Ishikawa (cell line): ENCODE measurements around the gene SLC6A6.

Experiments used
- CEBPB ChIP-seq: IDR thresholded peaks from 2 replicates; pipeline ENCODE4 v1.6.1; 2012
- CREB1 ChIP-seq: IDR thresholded peaks from 2 replicates; pipeline ENCODE4 v1.6.1; 2012; ENCODE audit warnings: low read depth
- EGR1 ChIP-seq: IDR thresholded peaks from 2 replicates; pipeline ENCODE4 v1.6.1; 2012
- EP300 ChIP-seq: IDR thresholded peaks from 2 replicates; pipeline ENCODE4 v1.6.1; 2012; ENCODE audit warnings: borderline replicate concordance
- FOXM1 ChIP-seq: IDR thresholded peaks from 2 replicates; pipeline ENCODE4 v1.6.1; 2012; ENCODE audit warnings: low read depth, borderline replicate concordance
- MAX ChIP-seq: IDR thresholded peaks from 2 replicates; pipeline ENCODE4 v1.6.1; 2012
- NFIC ChIP-seq: IDR thresholded peaks from 2 replicates; pipeline ENCODE4 v1.6.1; 2012
- RAD21 ChIP-seq: IDR thresholded peaks from 2 replicates; pipeline ENCODE4 v1.6.1; 2012; ENCODE audit warnings: low read depth
- REST ChIP-seq: IDR thresholded peaks from 2 replicates; pipeline ENCODE4 v1.6.1; 2012; ENCODE audit warnings: low read depth, mild to moderate bottlenecking
- TAF1 ChIP-seq: IDR thresholded peaks from 2 replicates; pipeline ENCODE4 v1.6.1; 2012; ENCODE audit warnings: low read depth, mild to moderate bottlenecking
- TCF12 ChIP-seq: IDR thresholded peaks from 2 replicates; pipeline ENCODE4 v1.6.1; 2012; ENCODE audit warnings: low read depth
- TEAD4 ChIP-seq: IDR thresholded peaks from 2 replicates; pipeline ENCODE4 v1.6.1; 2012
- YY1 ChIP-seq: IDR thresholded peaks from 2 replicates; pipeline ENCODE4 v1.6.1; 2012; ENCODE audit warnings: low read depth
- ZBTB7A ChIP-seq: IDR thresholded peaks from 2 replicates; pipeline ENCODE4 v1.6.1; 2012; ENCODE audit warnings: low read depth
- TF ChIP-seq, protein P1 (sequence below): IDR thresholded peaks from 2 replicates; pipeline ENCODE4 v1.6.1; 2012

The SLC6A6 gene

DNA sequence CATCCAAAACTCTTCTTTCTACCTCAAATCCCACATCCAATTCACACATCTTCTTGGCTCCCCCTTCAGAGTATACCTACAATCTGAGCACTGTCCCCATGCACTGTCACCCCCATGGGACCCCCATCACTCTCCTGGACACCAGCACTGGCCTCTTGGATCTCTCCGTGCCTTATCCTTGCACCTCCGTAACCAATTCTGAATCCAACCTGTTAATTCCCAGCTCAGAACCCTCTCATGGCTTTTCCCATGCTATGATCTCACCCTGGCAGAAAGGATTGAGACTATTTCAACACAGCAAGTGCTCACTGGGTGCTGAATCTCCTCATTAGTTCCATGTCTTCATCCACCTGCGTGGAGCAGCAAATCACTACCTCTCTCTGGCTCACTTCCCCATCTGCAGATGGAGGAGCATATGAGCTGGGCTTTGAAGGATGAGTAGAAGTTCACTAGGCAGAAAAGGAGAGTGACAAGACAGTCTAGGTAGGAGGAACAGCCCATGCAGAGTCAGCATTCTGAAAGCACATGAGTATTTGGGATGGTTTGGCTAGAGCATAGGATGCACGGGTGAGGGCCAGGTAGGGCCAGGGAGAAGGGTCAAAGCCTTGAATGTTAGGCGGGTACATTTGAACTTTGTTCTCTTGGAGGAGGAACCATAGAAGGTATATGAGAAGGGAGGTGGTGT lies 48.7 kb downstream of the SLC6A6 start:
- TF ChIP-seq FOXM1 (no peak), CEBPB (no peak), EGR1 (no peak), YY1 (no peak), CREB1 (no peak), ZBTB7A (no peak), EP300 (no peak), MAX (no peak)
- TF ChIP-seq, protein P1, sequence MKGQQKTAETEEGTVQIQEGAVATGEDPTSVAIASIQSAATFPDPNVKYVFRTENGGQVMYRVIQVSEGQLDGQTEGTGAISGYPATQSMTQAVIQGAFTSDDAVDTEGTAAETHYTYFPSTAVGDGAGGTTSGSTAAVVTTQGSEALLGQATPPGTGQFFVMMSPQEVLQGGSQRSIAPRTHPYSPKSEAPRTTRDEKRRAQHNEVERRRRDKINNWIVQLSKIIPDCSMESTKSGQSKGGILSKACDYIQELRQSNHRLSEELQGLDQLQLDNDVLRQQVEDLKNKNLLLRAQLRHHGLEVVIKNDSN: no peak

DNA sequence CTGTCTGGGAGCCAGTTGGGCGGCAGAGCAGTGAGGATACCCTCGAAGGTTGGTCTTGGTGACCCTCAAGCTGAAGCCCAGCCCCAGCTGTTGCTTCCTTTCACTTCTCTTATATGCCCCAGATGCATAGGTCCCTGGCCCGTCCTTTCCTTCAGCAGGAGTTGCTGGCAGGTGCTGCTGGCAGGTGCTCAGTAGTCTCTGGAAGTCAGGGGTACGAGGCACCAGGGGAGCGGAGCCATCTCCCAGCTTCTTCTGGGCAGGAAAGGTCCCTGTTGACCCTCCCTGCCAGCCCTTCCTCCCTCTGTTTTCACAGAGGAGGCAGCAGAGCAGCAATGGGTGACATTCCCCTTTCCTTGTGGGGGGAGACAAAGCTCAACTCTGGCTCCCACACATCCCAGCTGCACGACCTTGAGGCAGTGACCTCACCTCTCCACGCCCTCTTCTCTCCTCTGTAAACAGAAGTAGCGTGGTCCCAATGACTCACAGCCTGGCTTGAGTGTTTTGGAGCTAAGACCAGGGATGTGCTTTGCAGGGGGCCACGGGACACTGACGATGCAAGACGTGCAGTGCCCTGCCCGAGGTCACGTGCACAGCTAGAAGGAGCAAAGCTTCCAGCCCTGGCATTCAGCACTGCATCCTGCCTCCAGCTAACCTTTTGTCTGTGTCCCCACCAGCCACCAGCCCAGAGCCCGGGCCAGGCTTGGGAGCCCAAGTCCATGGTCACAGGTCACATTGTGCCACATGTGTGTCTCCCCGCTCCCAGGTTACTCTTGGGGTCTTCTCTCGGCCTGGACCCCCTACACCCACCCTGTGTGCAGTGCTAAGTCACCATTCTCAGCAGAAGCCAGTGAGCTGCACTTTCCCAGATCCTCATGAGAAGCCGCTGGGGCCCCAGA lies 49.7 kb downstream of the SLC6A6 start:
- TF ChIP-seq YY1 (no peak), EP300 (no peak), CREB1 (no peak), EGR1 (no peak), NFIC (no peak), CEBPB (no peak), RAD21 (no peak), REST (no peak), MAX (0 out of 2 replicates have a peak, but pooled peaks have one; percentile 23), TAF1 (no peak)
- TF ChIP-seq, protein P1: peak; percentile 71

DNA sequence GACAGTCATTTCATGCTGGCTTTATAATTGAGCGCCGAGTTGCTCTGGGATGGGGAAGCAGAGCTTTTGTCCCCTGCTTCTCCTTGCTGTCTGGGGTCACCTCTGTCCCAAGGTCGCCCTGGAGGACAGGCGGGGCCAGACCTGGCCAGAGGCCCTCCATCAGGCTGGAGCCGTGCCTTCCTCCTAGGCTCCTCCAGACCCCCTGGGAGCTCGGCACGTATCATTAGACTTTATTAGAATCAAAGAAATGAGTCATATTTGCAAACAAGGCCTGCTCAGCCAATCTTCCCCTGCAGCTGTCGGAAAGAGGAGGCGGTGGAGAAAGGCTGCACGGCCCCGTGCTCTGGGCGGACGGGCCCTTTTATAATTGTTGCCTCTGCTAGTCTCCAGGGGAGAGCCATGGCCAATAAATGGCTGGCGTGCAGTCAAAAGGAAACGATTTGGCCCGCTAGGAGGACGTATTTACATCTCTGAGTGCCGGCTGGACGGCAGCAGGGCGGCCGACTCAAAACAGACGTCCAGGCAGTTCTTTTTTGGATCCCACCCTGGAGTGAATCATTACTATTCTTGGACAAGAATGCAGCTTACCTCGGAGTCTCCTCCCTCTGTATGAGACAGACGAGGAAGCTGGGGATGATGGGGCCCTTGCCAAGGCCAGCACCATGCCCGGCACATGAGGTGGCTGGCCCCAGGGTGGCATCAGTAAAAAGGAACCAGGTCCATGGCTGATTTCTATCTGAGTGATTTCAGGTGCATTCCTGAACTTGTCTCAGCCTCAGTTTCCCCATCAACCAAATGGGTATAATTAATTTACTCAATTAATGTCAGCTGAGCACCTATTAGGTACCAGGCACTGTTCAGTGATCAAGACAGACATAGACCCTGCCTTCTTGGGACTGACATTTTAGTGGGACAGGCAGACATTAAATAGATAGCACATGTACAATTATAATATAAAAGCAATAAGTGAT lies 50.6 kb downstream of the SLC6A6 start:
- TF ChIP-seq CEBPB: 0 out of 2 replicates have a peak, but pooled peaks have one; percentile 19
- peak; percentile 66 for TF ChIP-seq FOXM1
- TF ChIP-seq NFIC: peak; percentile 98
- peak; percentile 67 for TF ChIP-seq TEAD4
- peak; percentile 97 for TF ChIP-seq TCF12
- peak; percentile 12; the same call in 1 of the 2 replicates for TF ChIP-seq RAD21
- no peak for TF ChIP-seq MAX
- no peak for TF ChIP-seq CREB1
- TF ChIP-seq, protein P1: peak; percentile 27; the same call in 1 of the 2 replicates
- no peak for TF ChIP-seq ZBTB7A
- TF ChIP-seq EP300: peak; percentile 92

DNA sequence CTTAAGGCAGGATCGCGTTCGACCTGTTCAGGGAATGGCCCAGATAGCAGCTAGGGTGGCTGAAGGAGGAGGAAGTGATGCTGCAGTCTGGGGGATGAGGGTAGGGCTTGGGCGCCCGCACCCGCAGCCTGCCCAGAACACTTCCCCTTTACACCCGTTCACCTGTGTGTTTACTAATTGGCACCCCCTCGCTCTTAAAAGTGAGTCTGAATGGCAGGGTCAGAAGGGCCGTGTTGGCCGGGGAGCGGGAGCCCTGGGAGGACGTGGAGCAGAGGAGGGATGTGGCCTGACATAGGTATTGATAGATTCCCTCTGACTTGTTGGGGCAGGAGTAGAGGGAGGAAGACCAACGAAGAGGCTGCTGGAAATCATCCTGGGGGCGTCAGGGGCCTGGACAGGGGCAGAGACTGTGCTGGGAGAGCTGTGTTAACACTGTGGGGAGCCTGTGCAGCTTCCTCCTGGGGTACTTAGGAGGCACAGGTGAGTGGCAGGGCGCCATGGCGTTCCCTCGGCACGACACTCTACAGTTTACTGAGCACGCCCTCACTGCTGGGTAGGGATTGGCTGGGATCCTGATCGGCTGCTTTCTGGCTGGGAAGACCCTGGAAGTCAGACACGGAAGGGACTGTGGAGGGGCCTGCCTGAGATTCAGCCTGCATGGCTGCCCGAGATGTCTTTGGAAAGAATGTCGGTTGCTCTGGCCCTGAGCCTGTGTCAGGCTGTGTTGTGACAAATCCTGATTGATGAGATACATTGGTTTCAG lies 51.7 kb downstream of the SLC6A6 start:
- TF ChIP-seq EGR1 (no peak), RAD21 (no peak), TEAD4 (no peak), EP300 (no peak)

DNA sequence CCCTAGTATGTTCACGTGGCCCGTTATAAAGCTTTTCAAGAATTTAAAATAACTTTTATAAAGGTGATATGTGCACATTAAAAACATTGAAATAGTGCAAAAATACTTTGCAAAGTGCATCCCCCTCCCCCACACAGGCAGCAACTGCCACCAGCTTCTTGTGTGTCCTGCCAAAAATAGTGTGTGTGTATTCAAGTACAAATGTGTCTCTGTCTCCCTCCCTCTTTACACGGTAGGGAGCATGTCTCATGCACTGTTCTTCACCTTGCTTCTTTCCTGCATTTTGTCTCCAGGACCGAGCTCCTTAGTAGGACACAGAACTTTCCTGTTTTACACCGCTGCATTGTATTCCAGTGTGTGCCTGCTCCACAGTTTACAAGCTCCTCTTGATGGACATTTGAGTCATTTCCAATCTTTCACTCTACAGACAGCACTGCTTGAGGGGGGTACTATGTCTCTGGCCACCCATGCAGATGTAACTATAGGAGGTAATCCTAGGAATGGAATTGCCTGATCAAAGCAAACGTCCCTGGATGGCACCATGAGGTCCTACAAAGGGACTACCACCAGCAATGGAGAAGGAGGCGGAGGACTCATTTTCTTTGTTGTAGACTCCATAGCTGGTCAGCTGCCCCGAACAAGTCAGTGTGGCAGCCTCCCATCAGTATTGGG lies 52.4 kb downstream of the SLC6A6 start:
- TF ChIP-seq, protein P1: no peak
- TF ChIP-seq FOXM1 (no peak), TCF12 (no peak), TAF1 (no peak), EGR1 (no peak), ZBTB7A (no peak)
